ENCODE data around the gene SMIM7. TPM values are rescaled to one million over a fixed set of nuclear protein-coding genes. Genes with fewer than 3 reads are reported as not detected.

Gene SMIM7
- total RNA-seq: 100 to 1,000 TPM in 3 of 4 donors, 10 to 100 TPM in 1; 91.1 to 127 (median 113) TPM

GRCh38 chr19:16659832-16660708, at the start of gene SMIM7:
SMIM7 (minus strand) TSS chr19:16660144; CDS start chr19:16660110, 34 bp downstream.
- no peak for TF ChIP-seq CTCF (IDR thresholded peaks at IDR 0.05; ENCODE audit: low read depth)

DNA sequence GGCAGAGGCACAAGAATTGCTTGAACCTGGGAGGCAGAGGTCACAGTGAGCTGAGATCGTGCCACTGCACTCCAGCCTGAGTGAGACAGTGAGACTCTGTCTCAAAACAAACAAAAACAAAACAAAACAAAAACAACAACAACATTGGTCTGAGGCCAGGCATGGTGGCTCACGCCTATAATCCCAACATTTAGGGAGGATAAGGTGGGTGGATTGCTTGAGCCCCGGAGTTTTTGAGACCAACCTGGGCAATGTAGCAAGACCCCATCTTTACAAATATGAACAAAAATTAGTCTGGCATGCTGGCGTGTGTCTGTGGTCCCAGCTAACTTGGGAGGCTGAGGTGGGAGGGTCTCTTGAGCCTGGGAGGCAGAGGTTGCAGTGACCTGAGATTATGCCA, 43.7 kb upstream of the SMIM7 start:
- no peak for TF ChIP-seq CTCF (IDR thresholded peaks at IDR 0.05; ENCODE audit: low read depth)

- TF ChIP-seq CTCF (IDR thresholded peaks at IDR 0.05; ENCODE audit: low read depth): no peak
These were observed 42.2 kb upstream of the SMIM7 start for GRCh38 chr19:16702123-16702522.

DNA sequence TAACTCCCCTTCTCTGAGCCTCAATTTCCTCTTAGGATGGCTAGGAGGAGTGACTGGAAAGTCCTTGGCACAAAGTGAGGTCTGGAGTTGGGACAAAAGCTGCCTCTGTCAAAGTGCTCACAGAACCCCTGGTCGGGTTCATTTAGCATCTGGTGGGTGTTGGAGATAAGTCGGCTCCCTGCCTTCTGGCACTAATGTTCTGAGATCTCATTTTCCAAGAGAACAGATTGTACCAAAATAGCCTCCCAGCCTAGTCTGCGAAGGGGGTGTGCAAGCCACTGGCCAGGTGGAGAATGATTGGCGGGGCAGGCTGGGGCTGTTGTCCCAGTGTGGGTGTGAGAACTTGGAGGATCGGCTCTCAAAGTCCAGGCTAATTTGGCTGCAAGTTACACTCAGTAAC, 39.0 kb upstream of the SMIM7 start:
- TF ChIP-seq CTCF (IDR thresholded peaks at IDR 0.05; ENCODE audit: low read depth): no peak

- no peak for TF ChIP-seq CTCF (IDR thresholded peaks at IDR 0.05; ENCODE audit: low read depth)
These were observed 28.1 kb upstream of the SMIM7 start for GRCh38 chr19:16688084-16688483.

- no peak for TF ChIP-seq CTCF (IDR thresholded peaks at IDR 0.05; ENCODE audit: low read depth)
These were observed 24.3 kb upstream of the SMIM7 start for GRCh38 chr19:16684216-16684615.

DNA sequence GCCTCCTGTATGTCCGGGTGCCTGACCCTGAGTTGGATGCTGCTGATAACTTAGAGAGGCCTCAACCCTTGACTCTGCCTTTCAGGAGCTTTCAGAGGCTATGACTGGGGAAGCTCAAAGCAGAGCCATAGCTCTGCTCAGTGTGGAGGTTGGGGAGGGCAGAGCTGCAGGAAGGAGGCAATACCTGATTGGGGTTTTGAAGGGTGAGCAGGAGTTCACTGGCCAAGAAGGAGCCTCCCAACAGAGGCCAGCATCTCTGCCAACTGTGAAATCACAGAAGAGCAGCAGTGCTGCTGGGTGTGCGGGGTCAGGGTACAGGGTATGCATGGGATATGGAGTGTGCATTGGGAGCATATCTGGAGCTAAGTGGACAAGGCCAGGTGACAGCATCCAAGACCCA, 22.6 kb upstream of the SMIM7 start:
- TF ChIP-seq CTCF (IDR thresholded peaks at IDR 0.05; ENCODE audit: low read depth): no peak

Measured in subcutaneous adipose tissue (tissue), 4 donors.